Activated T-cell treated with anti-CD3 and anti-CD28 coated beads, Interleukin-2, amount 50 U/mL, for 4 hours (primary cell): ENCODE data around the gene NHLRC3. TPM values are rescaled to one million over a fixed set of nuclear protein-coding genes. Genes with fewer than 3 reads are reported as not detected.
A peak's percentile ranks its signal among the peaks of the same experiment; 100 is the strongest.

Experiments
- ATAC-seq, 2 donors: fragments of 200-7000 bp; cut with Tn5 transposase; one replicate each; pipeline ENCODE4 v1.10.0; 2021
- DNase-seq: peaks from one replicate; pipeline ENCODE4 v3.0.0-alpha.2; 2020
- H3K27me3 Mint-ChIP-seq: one replicate; pipeline ENCODE4 v1.8.0; 2021; ENCODE audit warnings: low read depth, mixed read lengths
- H3K36me3 Mint-ChIP-seq: one replicate; pipeline ENCODE4 v1.8.0; 2022; ENCODE audit warnings: mixed read lengths; ENCODE audit not compliant: insufficient read depth
- H3K4me1 Mint-ChIP-seq: one replicate; pipeline ENCODE4 v1.8.0; 2021; ENCODE audit warnings: low read depth, mixed read lengths
- H3K4me3 Mint-ChIP-seq: one replicate; pipeline ENCODE4 v1.8.0; 2021; ENCODE audit warnings: mild to moderate bottlenecking, moderate library complexity, mixed read lengths
- H3K9me3 Mint-ChIP-seq: one replicate; pipeline ENCODE4 v1.8.0; 2021; ENCODE audit warnings: mixed read lengths
- total RNA-seq, 3 donors: library from RNA; stranded (reverse); gene quantifications; one replicate each; pipeline ENCODE4 v1.2.1, GENCODE V29; 2021

Gene NHLRC3
- total RNA-seq, 3 donors from 2014 or later: 5.1 to 6.9 (median 6.0) TPM

DNA sequence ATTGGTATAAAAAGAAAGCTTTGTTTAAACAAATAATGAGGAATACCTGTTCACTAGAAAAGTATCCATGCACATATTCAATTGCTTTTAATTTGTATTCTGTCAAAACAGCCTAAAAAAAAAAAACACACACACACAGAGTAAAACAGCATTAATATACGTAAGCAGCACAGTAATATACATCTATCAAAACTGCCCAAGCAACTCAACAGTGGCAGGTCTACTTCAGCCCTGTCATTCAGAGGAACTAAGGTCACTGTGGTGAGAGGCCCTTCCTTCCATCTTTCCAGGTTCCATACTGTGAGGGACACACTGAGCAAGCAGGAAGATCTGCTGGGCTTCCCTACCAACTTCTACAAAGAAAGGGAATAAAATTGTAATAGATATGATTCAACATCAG is 4.2 kb upstream of the NHLRC3 start:
- H3K36me3 Mint-ChIP-seq: peaks cover 3% of the 10 kb centered on the region
- no peaks in the 10 kb centered on the region for H3K27me3 Mint-ChIP-seq
- peaks cover 42% of the 10 kb centered on the region for H3K4me1 Mint-ChIP-seq
- ATAC-seq (no peak), DNase-seq (no peak)
- no peaks in the 10 kb centered on the region for H3K9me3 Mint-ChIP-seq
- peak overlapping the region; percentile 49 for H3K4me3 Mint-ChIP-seq

- Mint-ChIP-seq H3K36me3 (peaks cover 3% of the 10 kb centered on the region), H3K4me3 (peak overlapping the region; percentile 87)
These were observed 3.1 kb upstream of the NHLRC3 start for GRCh38 chr13:39035204-39035603.

GRCh38 chr13:39035799-39036198 is 2.5 kb upstream of the NHLRC3 start:
- no peaks in the 10 kb centered on the region for H3K9me3 Mint-ChIP-seq
- ATAC-seq (no peak), DNase-seq (no peak)
- H3K4me3 Mint-ChIP-seq: peak overlapping the region; percentile 87
- H3K36me3 Mint-ChIP-seq: peaks cover 5% of the 10 kb centered on the region
- H3K4me1 Mint-ChIP-seq: peaks cover 55% of the 10 kb centered on the region
- no peaks in the 10 kb centered on the region for H3K27me3 Mint-ChIP-seq

More at GRCh38 chr13:39035204-39035603, 3.1 kb upstream of the NHLRC3 start:
- Mint-ChIP-seq H3K9me3 (no peaks in the 10 kb centered on the region), H3K27me3 (no peaks in the 10 kb centered on the region), H3K4me1 (peaks cover 49% of the 10 kb centered on the region)
- DNase-seq: no peak
- no peak for ATAC-seq

DNA sequence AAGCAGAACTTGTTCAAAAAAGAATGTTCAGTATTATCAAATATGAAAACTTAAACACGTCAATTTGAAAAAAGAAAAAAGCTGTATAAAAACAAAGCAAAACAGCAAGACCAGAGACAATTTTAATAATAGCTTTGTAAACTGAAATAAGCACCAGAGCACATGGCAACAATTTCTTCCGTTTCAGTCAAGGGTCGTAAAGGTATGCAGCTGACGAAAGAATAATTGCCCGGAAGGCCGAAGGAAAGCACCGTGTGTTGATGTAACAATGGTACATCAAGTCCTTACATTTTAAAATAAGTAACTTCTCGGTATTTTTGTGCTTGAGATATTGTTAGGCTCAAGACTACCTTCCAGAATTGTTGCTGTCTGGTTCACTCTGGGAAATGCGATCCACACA is 2.0 kb upstream of the NHLRC3 start:
- Mint-ChIP-seq H3K27me3 (no peaks in the 10 kb centered on the region), H3K4me1 (peaks cover 56% of the 10 kb centered on the region), H3K9me3 (no peaks in the 10 kb centered on the region), H3K4me3 (peak overlapping the region; percentile 87), H3K36me3 (peaks cover 6% of the 10 kb centered on the region)
- ATAC-seq (no peak), DNase-seq (no peak)

DNA sequence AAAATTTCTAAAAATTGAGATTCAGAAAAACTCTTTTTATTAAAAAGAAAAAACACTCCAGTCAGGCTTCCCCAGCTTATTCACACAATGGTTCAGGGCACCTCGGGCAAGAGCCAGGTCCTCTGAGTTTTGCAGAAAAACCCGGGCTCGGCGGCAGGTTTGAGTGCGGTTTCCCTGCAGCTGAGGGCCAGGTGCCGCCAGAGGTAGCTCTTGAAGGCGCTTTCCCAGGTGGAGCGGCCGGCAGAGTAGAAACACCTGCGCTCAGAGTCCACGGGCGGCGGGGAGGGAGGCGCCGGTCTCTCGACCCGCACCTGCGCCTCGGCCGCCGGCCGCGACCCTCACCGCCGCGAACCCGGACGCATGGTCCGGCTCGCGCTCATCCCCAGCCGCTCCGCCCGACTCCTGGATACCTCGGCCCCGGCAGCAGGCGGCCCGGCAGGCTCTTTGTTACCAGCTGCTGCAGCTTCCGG is 811 bp upstream of the NHLRC3 start:
- Mint-ChIP-seq H3K27me3 (no peaks in the 10 kb centered on the region), H3K4me1 (peaks cover 49% of the 10 kb centered on the region), H3K4me3 (peak overlapping the region; percentile 87), H3K9me3 (no peaks in the 10 kb centered on the region), H3K36me3 (peaks cover 3% of the 10 kb centered on the region)
- DNase-seq: peak; percentile 23
- no peak for ATAC-seq

- ATAC-seq: peak; percentile 69 to 74
These were observed 344 bp downstream of the NHLRC3 start for GRCh38 chr13:39038569-39039030.

DNA sequence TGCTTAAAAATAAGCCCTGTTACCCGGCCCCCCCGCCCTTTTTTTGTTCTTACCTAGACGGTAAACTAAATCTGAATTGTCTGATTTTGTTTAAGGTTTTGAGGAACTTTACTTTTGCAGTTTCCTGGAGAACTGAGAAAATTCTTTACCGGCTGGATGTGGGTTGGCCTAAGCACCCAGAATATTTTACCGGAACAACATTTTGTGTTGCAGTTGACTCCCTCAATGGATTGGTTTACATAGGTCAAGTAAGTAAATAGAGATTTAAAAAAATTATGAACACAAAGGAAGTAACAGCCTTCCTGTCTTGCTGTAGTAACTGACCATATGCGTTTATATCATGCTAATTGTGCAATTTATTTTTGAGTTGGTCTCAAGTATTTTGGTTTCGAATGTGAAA is 785 bp downstream of the NHLRC3 start:
- Mint-ChIP-seq H3K4me3 (peak overlapping the region; percentile 87), H3K27me3 (no peaks in the 10 kb centered on the region), H3K4me1 (peaks cover 38% of the 10 kb centered on the region), H3K36me3 (peaks cover 9% of the 10 kb centered on the region), H3K9me3 (no peaks in the 10 kb centered on the region)
- no peak for ATAC-seq
- no peak for DNase-seq

More at GRCh38 chr13:39038569-39039030, 344 bp downstream of the NHLRC3 start:
- Mint-ChIP-seq H3K4me3 (peak overlapping the region; percentile 87), H3K4me1 (peaks cover 43% of the 10 kb centered on the region), H3K36me3 (peaks cover 8% of the 10 kb centered on the region), H3K27me3 (no peaks in the 10 kb centered on the region), H3K9me3 (no peaks in the 10 kb centered on the region)
- DNase-seq: peak; percentile 32

DNA sequence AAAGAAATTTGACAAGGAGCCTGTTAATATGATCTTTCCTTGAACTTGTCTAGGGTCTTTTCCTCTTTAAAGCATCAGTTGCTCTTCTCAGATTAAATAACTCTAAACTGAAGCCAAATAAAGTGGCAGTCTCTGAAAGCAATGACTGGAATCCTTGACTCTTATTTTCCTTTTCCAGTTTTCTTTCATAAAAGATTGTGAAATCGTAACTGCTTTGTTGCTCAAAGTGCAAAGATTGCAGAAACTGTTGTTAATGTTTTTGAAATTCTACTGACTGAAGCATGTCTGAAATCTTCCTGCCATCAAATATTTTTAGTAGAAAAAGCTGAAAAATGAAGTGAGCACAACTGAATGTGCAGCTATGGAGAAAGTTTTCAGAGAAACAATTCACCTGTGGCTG is 1.9 kb downstream of the NHLRC3 start:
- ATAC-seq: no peak

GRCh38 chr13:39044536-39044935 is 6.3 kb downstream of the NHLRC3 start:
- H3K36me3 Mint-ChIP-seq: peaks cover 18% of the 10 kb centered on the region
- H3K4me3 Mint-ChIP-seq: no peak overlapping the region
- no peaks in the 10 kb centered on the region for H3K27me3 Mint-ChIP-seq
- ATAC-seq: no peak
- peaks cover 10% of the 10 kb centered on the region for H3K4me1 Mint-ChIP-seq
- no peaks in the 10 kb centered on the region for H3K9me3 Mint-ChIP-seq
- no peak for DNase-seq

More for the DNA sequence above, 1.9 kb downstream of the NHLRC3 start:
- Mint-ChIP-seq H3K4me1 (peaks cover 28% of the 10 kb centered on the region), H3K4me3 (peak overlapping the region; percentile 33), H3K36me3 (peaks cover 14% of the 10 kb centered on the region), H3K9me3 (no peaks in the 10 kb centered on the region), H3K27me3 (no peaks in the 10 kb centered on the region)
- no peak for DNase-seq

DNA sequence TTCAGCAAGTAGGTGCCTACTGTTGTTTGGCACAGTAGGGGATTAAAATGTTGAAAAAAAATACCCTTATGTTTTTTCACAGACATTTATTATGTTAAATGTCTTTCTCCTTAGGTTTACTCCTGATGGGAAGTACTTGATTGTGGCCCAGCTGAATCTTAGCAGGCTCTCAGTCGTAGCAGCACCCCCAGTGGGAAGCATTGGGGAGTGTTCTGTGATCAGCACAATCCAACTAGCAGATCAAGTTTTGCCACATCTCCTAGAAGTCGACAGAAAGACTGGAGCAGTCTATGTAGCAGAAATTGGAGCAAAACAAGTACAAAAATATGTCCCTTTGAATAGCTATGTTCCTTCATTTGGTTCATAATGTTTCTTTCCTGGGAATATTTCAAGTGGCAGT is 9.3 kb downstream of the NHLRC3 start:
- H3K36me3 Mint-ChIP-seq: peaks cover 17% of the 10 kb centered on the region

DNA sequence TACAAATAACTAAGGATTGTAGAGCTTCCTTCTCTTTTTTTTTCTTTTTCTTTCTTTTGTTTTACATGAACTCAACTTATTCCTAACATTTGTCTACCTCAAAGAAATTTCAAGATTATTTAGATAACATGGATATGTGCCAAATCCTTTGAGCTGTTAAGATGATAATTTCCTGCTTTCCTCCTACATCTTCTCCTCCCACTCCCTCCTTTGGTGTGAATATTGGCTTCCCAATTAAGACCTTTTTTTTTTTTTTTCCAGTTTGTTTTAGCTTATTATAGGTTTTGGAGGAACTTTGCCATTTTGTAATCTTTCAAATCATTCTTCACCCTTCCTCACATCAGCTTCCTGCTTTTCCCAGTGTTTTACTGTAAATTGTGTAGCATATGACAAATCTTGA is 10.6 kb downstream of the NHLRC3 start:
- Mint-ChIP-seq H3K9me3 (no peaks in the 10 kb centered on the region), H3K36me3 (peaks cover 16% of the 10 kb centered on the region), H3K4me1 (no peaks in the 10 kb centered on the region), H3K4me3 (no peak overlapping the region), H3K27me3 (no peaks in the 10 kb centered on the region)
- ATAC-seq (no peak), DNase-seq (no peak)

More for the DNA sequence above, 9.3 kb downstream of the NHLRC3 start:
- H3K27me3 Mint-ChIP-seq: no peaks in the 10 kb centered on the region
- no peak overlapping the region for H3K4me3 Mint-ChIP-seq
- no peak for ATAC-seq
- no peak for DNase-seq
- H3K9me3 Mint-ChIP-seq: no peaks in the 10 kb centered on the region
- no peaks in the 10 kb centered on the region for H3K4me1 Mint-ChIP-seq

GRCh38 chr13:39049274-39049673 is 11.0 kb downstream of the NHLRC3 start:
- Mint-ChIP-seq H3K4me1 (peaks cover 3% of the 10 kb centered on the region), H3K36me3 (peaks cover 16% of the 10 kb centered on the region), H3K27me3 (no peaks in the 10 kb centered on the region), H3K9me3 (no peaks in the 10 kb centered on the region), H3K4me3 (no peak overlapping the region)
- no peak for ATAC-seq
- DNase-seq: no peak

DNA sequence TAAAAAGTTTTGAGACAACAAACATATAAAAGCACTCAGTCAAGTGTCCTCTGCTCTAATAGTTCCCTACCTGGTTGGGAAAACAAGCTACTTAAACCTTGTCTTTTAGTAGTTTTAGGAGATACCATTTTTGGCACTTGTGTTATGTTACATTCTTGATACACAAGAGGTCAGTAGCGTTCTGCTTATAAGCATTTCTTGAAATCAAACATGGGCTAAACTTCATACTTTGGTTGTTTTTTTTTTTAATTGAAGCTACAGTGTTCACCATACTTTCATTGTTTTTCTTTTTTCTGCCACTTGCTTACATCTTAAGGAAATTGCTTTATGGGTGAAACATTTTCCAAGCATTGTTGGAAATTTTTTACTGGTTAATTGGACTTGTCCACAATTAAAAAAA is 12.9 kb downstream of the NHLRC3 start:
- Mint-ChIP-seq H3K9me3 (peaks cover 4% of the 10 kb centered on the region), H3K27me3 (no peaks in the 10 kb centered on the region), H3K36me3 (peaks cover 12% of the 10 kb centered on the region), H3K4me3 (no peak overlapping the region), H3K4me1 (peaks cover 5% of the 10 kb centered on the region)
- no peak for DNase-seq
- no peak for ATAC-seq

DNA sequence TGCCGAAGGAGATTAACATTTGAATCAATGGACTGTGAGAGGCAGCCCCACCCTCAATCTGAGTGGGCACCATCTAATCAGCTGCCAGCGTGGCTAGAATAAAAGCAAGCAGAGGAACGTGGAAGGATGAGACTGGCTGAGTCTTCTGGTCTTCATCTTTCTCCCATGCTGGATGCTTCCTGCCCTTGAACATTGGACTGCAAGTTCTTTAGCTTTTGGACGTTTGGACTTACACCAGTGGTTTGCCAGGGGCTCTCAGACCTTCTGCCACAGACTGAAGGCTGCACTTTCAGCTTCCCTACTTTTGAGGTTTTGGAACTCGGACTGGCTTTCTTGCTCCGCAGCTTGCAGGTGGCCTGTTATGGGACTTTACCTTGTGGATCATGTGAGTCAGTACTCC is 14.7 kb downstream of the NHLRC3 start:
- Mint-ChIP-seq H3K9me3 (peaks cover 4% of the 10 kb centered on the region), H3K27me3 (no peaks in the 10 kb centered on the region), H3K4me3 (no peak overlapping the region), H3K36me3 (peaks cover 15% of the 10 kb centered on the region), H3K4me1 (peaks cover 10% of the 10 kb centered on the region)
- DNase-seq (no peak), ATAC-seq (no peak)

GRCh38 chr13:39054112-39054511 is 15.9 kb downstream of the NHLRC3 start:
- ATAC-seq: no peak
- Mint-ChIP-seq H3K4me3 (no peak overlapping the region), H3K9me3 (peaks cover 4% of the 10 kb centered on the region), H3K4me1 (peaks cover 13% of the 10 kb centered on the region), H3K36me3 (peaks cover 15% of the 10 kb centered on the region), H3K27me3 (no peaks in the 10 kb centered on the region)
- DNase-seq: no peak
